Spleen (tissue), 11 donors: Measurements from ENCODE around the gene ZDHHC7. TPM values are rescaled to one million over a fixed set of nuclear protein-coding genes. Genes with fewer than 3 reads are reported as not detected.

ENCODE experiments used
- DNase-seq: peaks from one replicate; pipeline ENCODE4 v3.0.0-alpha.2; 2020
- H3K27ac ChIP-seq, 8 donors: fragments of 200-600 bp; sonication (generic) in 7 of 8; 1 replicate in 4 of 8; 2 replicates in 4 of 8; pipeline versions ENCODE4 v1.5.0 to v1.8.0; 2016 to 2021; ENCODE audit warnings: inconsistent platforms in 4 of 8, mild to moderate bottlenecking in 4 of 8, moderate library complexity in 1 of 8
- H3K27me3 ChIP-seq, 7 donors: fragments of 200-600 bp; sonication (generic) in 6 of 7; replicated peaks in 1 of 7; 1 replicate in 4 of 7; 2 replicates in 3 of 7; pipeline versions ENCODE4 v1.5.0 to v1.8.0; 2016 to 2021; ENCODE audit warnings: inconsistent platforms in 3 of 7, mild to moderate bottlenecking in 1 of 7
- H3K36me3 ChIP-seq, 6 donors: fragments of 200-600 bp; sonication (generic) in 5 of 6; 1 replicate in 4 of 6; 2 replicates in 2 of 6; pipeline versions ENCODE4 v1.5.0 to v1.8.0; 2016 to 2021; ENCODE audit warnings: inconsistent platforms in 2 of 6
- H3K4me1 ChIP-seq, 6 donors: fragments of 200-600 bp; sonication (generic) in 5 of 6; 1 replicate in 3 of 6; 2 replicates in 3 of 6; pipeline versions ENCODE4 v1.5.0 to v1.8.0; 2016 to 2021; ENCODE audit warnings: inconsistent platforms in 3 of 6
- H3K4me3 ChIP-seq, 8 donors: fragments of 200-600 bp; sonication (generic) in 7 of 8; 1 replicate in 4 of 8; 2 replicates in 4 of 8; pipeline versions ENCODE4 v1.5.0 to v1.8.0; 2016 to 2021; ENCODE audit warnings: inconsistent platforms in 4 of 8, mild to moderate bottlenecking in 4 of 8, moderate library complexity in 2 of 8
- H3K9me3 ChIP-seq, 8 donors: fragments of 200-600 bp; sonication (generic) in 7 of 8; 1 replicate in 4 of 8; 2 replicates in 4 of 8; pipeline versions ENCODE4 v1.5.0 to v1.8.0; 2016 to 2021; ENCODE audit warnings: inconsistent platforms in 4 of 8
- CTCF ChIP-seq, 11 experiments: fragments of 200-600 bp in 7 of 11; fragments of 450-650 bp in 4 of 11; sonication (generic) in 4 of 11; IDR thresholded peaks in 8 of 11; conservative IDR thresholded peaks in 3 of 11; 1 replicate in 7 of 11; 2 replicates in 4 of 11; pipeline versions ENCODE4 v1.4.0 to v1.8.0; 2016 to 2021; ENCODE audit warnings: antibody characterized with exemption in 11 of 11, inconsistent platforms in 4 of 11, mild to moderate bottlenecking in 1 of 11
- POLR2A ChIP-seq, 3 donors: fragments of 450-650 bp; IDR thresholded peaks; one replicate each; pipeline ENCODE4 v1.5.1; 2017; ENCODE audit warnings: antibody characterized with exemption in 3 of 3, mild to moderate bottlenecking in 1 of 3
- POLR2AphosphoS5 ChIP-seq, 3 donors: sonication (generic); formaldehyde crosslinking; IDR thresholded peaks; one replicate each; pipeline ENCODE4 v1.5.1; 2017; ENCODE audit warnings: antibody characterized with exemption in 3 of 3
- WGBS, 5 donors: extraction: QIAGEN DNeasy Blood & Tissue Kit in 3 of 5; methylation state at CpG; one replicate each; pipeline versions ENCODE4 v1.1.5 to v1.1.7; 2013 to 2018; 5-methylcytosine and 5-hydroxymethylcytosine counted together
- intact Hi-C: fragments of 100-400 bp; cut with DNase I; formaldehyde crosslinking; loops from one replicate; pipeline ENCODE4 v1.15.0; 2023; ENCODE audit warnings: low total_unique reads
- polyA plus RNA-seq, 3 donors: library from polyadenylated mRNA; stranded (reverse); fragments of 200-250 nt; gene quantifications; one replicate each; pipeline ENCODE4 v1.2.1, GENCODE V29; 2013
- total RNA-seq, 7 donors: library from RNA; depleted of rRNA in 3 of 7; stranded (reverse); fragments of >200 nt in 3 of 7; fragmentation: NEBNext Ultra II Directional in 4 of 7; extraction: Animal tissue kit (Norgen Biotek cat#: 25700) in 4 of 7; gene quantifications; one replicate each; pipeline versions ENCODE4 v1.1.0 to v1.2.1, GENCODE V29; 2016 to 2021
- donor health status: healthy with polysubstance abuse.
- donor health status: DM: no; HTN: no; CAD: no; lungs with moderate emphysema.
- donor health status: DM: no; HTN: no; CAD: no.
- donor health status: Bipolar disorder and iron deficiency.
- donor health status: healthy.
- donor health status: DM: no; HTN: no; CAD: no.
- donor health status: DM: yes; HTN: yes; CAD: no.

Gene ZDHHC7
- total and polyA plus RNA-seq, 10 donors = 10.3 to 87.1 (median 49.4) TPM

GRCh38 chr16:84947022-84947421 is 64.3 kb downstream of the ZDHHC7 start:
- Histone ChIP-seq H3K9me3 (no peaks in the 10 kb centered on the region), H3K27me3 (no peaks in the 10 kb centered on the region), H3K4me1 (peaks cover 0 to 34% (median 14%) of the 10 kb centered on the region in 6 donors), H3K4me3 (no peak overlapping the region), H3K36me3 (no peaks in the 10 kb centered on the region), H3K27ac (peak overlapping the region in 3 of 8 donors; percentile 23 to 60 (median 32))
- peak; percentile 73 for DNase-seq
- WGBS, 5 donors = 15 to 31% (median 23%) methylated on average over 9 of the region's 9 CpGs
- TF ChIP-seq POLR2A (IDR thresholded peaks at IDR 0.05) (no peak), CTCF (IDR thresholded peaks at IDR 0.05 in 8 of 11, conservative IDR thresholded peaks at IDR 0.05 in 3 of 11) (no peak), POLR2AphosphoS5 (IDR thresholded peaks at IDR 0.05) (no peak)
- intact Hi-C loops = no loop called here

- TF ChIP-seq POLR2A (IDR thresholded peaks at IDR 0.05) (no peak), POLR2AphosphoS5 (IDR thresholded peaks at IDR 0.05) (no peak), CTCF (IDR thresholded peaks at IDR 0.05 in 8 of 11, conservative IDR thresholded peaks at IDR 0.05 in 3 of 11) (no peak)
- no peaks in the 10 kb centered on the region for H3K36me3 ChIP-seq
- no peak overlapping the region for H3K27ac ChIP-seq
- peaks cover 0 to 20% (median 11%) of the 10 kb centered on the region in 6 donors for H3K4me1 ChIP-seq
- no peaks in the 10 kb centered on the region for H3K27me3 ChIP-seq
- intact Hi-C loops = no loop called here
- WGBS, 5 donors = 65 to 91% (median 76%) methylated on average over 4 of the region's 4 CpGs
- no peak for DNase-seq
- H3K9me3 ChIP-seq = no peaks in the 10 kb centered on the region
- no peak overlapping the region for H3K4me3 ChIP-seq
These were observed 67.7 kb downstream of the ZDHHC7 start for GRCh38 chr16:84943620-84944019.

GRCh38 chr16:84942786-84943185 is 68.5 kb downstream of the ZDHHC7 start:
- WGBS, 5 donors = 88 to 99% (median 92%) methylated on average over 4 of the region's 4 CpGs
- no peak overlapping the region for H3K27ac ChIP-seq

GRCh38 chr16:84941921-84942320 is 69.4 kb downstream of the ZDHHC7 start:
- Histone ChIP-seq H3K27me3 (no peaks in the 10 kb centered on the region), H3K27ac (no peak overlapping the region), H3K9me3 (no peaks in the 10 kb centered on the region), H3K4me1 (peaks cover 0 to 3% (median 2%) of the 10 kb centered on the region in 6 donors), H3K36me3 (no peaks in the 10 kb centered on the region), H3K4me3 (no peak overlapping the region)
- intact Hi-C loops = no loop called here
- 85 to 97% (median 92%) methylated on average over 10 of the region's 10 CpGs for WGBS, 5 donors
- no peak for DNase-seq
- TF ChIP-seq POLR2AphosphoS5 (IDR thresholded peaks at IDR 0.05) = no peak
- no peak for TF ChIP-seq CTCF (IDR thresholded peaks at IDR 0.05 in 8 of 11, conservative IDR thresholded peaks at IDR 0.05 in 3 of 11)
- no peak for TF ChIP-seq POLR2A (IDR thresholded peaks at IDR 0.05)

More at GRCh38 chr16:84942786-84943185, 68.5 kb downstream of the ZDHHC7 start:
- H3K9me3 ChIP-seq = no peaks in the 10 kb centered on the region
- no peak for DNase-seq
- no peaks in the 10 kb centered on the region for H3K27me3 ChIP-seq
- no peaks in the 10 kb centered on the region for H3K36me3 ChIP-seq
- intact Hi-C loops = no loop called here
- H3K4me3 ChIP-seq = no peak overlapping the region
- H3K4me1 ChIP-seq = peaks cover 0 to 12% (median 8%) of the 10 kb centered on the region in 6 donors
- TF ChIP-seq CTCF (IDR thresholded peaks at IDR 0.05 in 8 of 11, conservative IDR thresholded peaks at IDR 0.05 in 3 of 11) = no peak
- TF ChIP-seq POLR2AphosphoS5 (IDR thresholded peaks at IDR 0.05) = no peak
- no peak for TF ChIP-seq POLR2A (IDR thresholded peaks at IDR 0.05)
